Measurements from ENCODE around the gene LGR5.

DNA sequence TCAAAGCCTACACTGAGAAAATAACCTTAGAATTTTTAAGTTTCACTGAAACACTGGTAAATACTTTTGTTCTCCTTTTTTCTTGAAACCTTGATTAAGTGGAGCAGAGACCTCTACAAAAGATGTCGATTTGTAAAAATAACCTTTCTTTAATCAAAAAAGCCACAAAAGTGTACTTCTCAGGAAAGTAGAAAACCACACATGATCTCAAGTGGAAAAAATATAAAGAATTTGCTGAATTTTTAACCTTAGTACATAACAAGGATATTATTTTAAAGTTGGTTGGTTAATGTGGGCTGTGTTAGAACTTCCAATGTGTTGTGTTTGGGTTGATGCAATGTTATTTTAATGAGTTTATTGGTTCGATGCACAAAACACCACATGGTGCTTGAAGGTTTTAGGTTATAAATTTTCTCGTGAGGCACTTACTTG, 8.6 kb downstream of the LGR5 start:
- TF ChIP-seq EZH2phosphoT487 (IDR thresholded peaks at IDR 0.05; ENCODE audit: low read depth) (no peak), CTCF (IDR thresholded peaks at IDR 0.05; ENCODE audit: low read depth, low read length) (no peak)

Data from OCI-LY3 (cell line).